ENCODE data around the gene ZNF77. TPM values are rescaled to one million over a fixed set of nuclear protein-coding genes. Genes with fewer than 3 reads are reported as not detected.

Gene ZNF77
- total and polyA plus RNA-seq, 2 donors (not counting 1 experiment from before 2014, with no cell fraction given): 4.0 to 6.4 TPM

GRCh38 chr19:2976609-2977000, 31.8 kb upstream of the ZNF77 start:
- no peaks in the 10 kb centered on the region for H4K20me1 ChIP-seq (ENCODE audit: control insufficient read depth, insufficient read depth, low read length, poor library complexity, severe bottlenecking)
- H3K9ac ChIP-seq (ENCODE audit: low read length): peak overlapping the region; percentile 77

More at GRCh38 chr19:2976609-2977000, 31.8 kb upstream of the ZNF77 start:
- TF ChIP-seq, protein P1, sequence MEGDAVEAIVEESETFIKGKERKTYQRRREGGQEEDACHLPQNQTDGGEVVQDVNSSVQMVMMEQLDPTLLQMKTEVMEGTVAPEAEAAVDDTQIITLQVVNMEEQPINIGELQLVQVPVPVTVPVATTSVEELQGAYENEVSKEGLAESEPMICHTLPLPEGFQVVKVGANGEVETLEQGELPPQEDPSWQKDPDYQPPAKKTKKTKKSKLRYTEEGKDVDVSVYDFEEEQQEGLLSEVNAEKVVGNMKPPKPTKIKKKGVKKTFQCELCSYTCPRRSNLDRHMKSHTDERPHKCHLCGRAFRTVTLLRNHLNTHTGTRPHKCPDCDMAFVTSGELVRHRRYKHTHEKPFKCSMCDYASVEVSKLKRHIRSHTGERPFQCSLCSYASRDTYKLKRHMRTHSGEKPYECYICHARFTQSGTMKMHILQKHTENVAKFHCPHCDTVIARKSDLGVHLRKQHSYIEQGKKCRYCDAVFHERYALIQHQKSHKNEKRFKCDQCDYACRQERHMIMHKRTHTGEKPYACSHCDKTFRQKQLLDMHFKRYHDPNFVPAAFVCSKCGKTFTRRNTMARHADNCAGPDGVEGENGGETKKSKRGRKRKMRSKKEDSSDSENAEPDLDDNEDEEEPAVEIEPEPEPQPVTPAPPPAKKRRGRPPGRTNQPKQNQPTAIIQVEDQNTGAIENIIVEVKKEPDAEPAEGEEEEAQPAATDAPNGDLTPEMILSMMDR (IDR thresholded peaks at IDR 0.05): no peak
- no peak for TF ChIP-seq EZH2 (IDR thresholded peaks at IDR 0.05; ENCODE audit: borderline replicate concordance, insufficient read depth, low read depth, low read length, poor library complexity, severe bottlenecking)
- ATAC-seq (ENCODE audit: low read depth): no peak
- no peaks in the 10 kb centered on the region for H3K36me3 ChIP-seq (replicated peaks in 1 of 2; ENCODE audit: control extremely low read depth in 1 of 2, control insufficient read depth in 1 of 2, extremely low read depth in 1 of 2, insufficient read depth in 2 of 2, low read length in 1 of 2)
- H3K27ac ChIP-seq (ENCODE audit: low read length in 2 of 2): peak overlapping the region in 1 of 2 donors; percentile 31
- Mint-ChIP-seq H3K4me3 (peak overlapping the region; percentile 96), H3K27ac (peak overlapping the region; percentile 72), H3K4me1 (peaks cover 18% of the 10 kb centered on the region), H3K9me3 (ENCODE audit: insufficient read depth) (no peaks in the 10 kb centered on the region), H3K27me3 (no peaks in the 10 kb centered on the region)
- intact Hi-C loops (cut with micrococcal nuclease): loop anchor here (2.0 kb wide), 2 partner anchors 14 to 26 kb away; no protein-coding TSS in a partner anchor
- POLR2A ChIA-PET: interaction anchor here (0.7 to 1.8 kb wide), 6 partner anchors 10 to 1756 kb away, joined by 3 to 9 read pairs (median 4); no protein-coding TSS in a partner anchor
- WGBS (ENCODE audit: insufficient coverage): 21% methylated on average over 8 of the region's 15 CpGs
- peak overlapping the region; percentile 76 for H2AFZ ChIP-seq (ENCODE audit: insufficient read depth, low read depth, low read length, poor library complexity, severe bottlenecking)
- H3K79me2 ChIP-seq (ENCODE audit: control insufficient read depth, insufficient read depth, low read length): no peaks in the 10 kb centered on the region
- DNase-seq: no peak
- CTCF ChIA-PET: interaction anchor here (0.9 to 2.4 kb wide), 5 partner anchors 9 to 184 kb away, joined by 3 to 9 read pairs (median 3); no protein-coding TSS in a partner anchor
- H3K4me3 ChIP-seq (ENCODE audit: control extremely low read depth in 1 of 5, extremely low read depth in 1 of 5, insufficient read depth in 1 of 5, low read depth in 2 of 5, low read length in 4 of 5): peak overlapping the region; percentile 55 to 77 (median 65)
- peaks cover 0 to 5% (median 0%) of the 10 kb centered on the region in 4 experiments for H3K27me3 ChIP-seq (replicated peaks in 1 of 4; ENCODE audit: control extremely low read depth in 1 of 4, control insufficient read depth in 3 of 4, insufficient read depth in 4 of 4, low read length in 3 of 4)
- H3K4me2 ChIP-seq (replicated peaks; ENCODE audit: low read depth, low read length, poor library complexity, severe bottlenecking): peak overlapping the region; percentile 96
- H3K4me1 ChIP-seq (ENCODE audit: control insufficient read depth in 2 of 2, insufficient read depth in 2 of 2, low read length in 2 of 2): peaks cover 14 to 27% of the 10 kb centered on the region in 2 donors
- peaks cover 0 to 4% (median 0%) of the 10 kb centered on the region in 3 donors for H3K9me3 ChIP-seq (ENCODE audit: control extremely low read depth in 1 of 3, control insufficient read depth in 2 of 3, insufficient read depth in 1 of 3, low read length in 2 of 3)

Measured in B cell (primary cell).